HT1080 (cell line): ENCODE results near the gene CHST8. TPM values are rescaled to one million over a fixed set of nuclear protein-coding genes. Genes with fewer than 3 reads are reported as not detected.
A peak's percentile ranks its signal among the peaks of the same experiment; 100 is the strongest.
"Not testable (repeated sequence)": the region's sequence is repeated elsewhere in the genome, so short reads cannot be mapped to it uniquely, and the experiment has no call there.

Experiments used
- DNase-seq: peaks from one replicate; pipeline ENCODE4 v3.0.0-alpha.2; 2015; ENCODE audit warnings: low read depth
- total RNA-seq: library from RNA; depleted of rRNA; stranded (reverse); fragments of >200 nt; shearing (Covaris generic); gene quantifications from 2 replicates; pipeline ENCODE4 v1.2.3, GENCODE V29; 2014

Gene CHST8
- total RNA-seq, 1 experiment from 2014 or later: not detected

DNA sequence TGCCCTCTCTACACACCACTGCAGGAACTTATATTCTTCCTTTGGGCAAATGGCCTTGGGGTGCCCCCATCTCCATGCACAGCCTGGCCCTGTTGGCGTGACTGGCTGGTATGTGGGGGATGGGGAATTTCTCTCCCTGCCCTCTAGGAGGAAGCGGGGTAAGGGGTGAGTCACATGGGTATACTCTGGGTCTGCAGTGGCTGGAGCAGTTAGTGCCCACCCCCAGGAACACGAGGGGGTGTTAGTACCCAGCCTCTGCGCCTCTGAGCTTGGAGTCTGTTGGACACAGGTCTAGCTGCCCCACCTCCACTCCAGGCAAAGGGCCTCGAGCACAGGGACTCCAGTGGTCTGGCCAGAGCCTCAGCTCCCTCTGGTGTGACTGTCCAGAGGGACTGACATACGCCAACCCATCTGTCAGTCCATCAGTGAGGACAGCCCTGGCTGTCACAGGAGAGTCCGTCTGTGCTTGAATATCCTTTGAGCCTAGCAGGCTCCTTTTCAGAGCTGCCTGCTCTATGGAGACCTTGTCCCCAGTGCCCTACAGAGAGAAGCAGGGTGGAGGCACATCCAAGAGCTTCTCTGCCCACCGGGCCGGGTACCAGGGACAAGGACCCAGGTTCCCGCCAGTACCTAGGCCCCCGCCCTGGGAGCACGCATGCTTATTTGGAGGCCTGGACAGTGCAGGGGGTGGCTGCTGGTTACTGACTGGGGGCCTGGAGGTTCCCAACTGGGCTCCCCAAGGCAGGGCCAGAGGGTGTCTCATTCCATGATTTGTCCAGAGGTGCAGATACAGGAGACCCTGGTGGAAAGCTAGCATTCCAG is 66.6 kb downstream of the CHST8 start:
- no peak for DNase-seq

DNA sequence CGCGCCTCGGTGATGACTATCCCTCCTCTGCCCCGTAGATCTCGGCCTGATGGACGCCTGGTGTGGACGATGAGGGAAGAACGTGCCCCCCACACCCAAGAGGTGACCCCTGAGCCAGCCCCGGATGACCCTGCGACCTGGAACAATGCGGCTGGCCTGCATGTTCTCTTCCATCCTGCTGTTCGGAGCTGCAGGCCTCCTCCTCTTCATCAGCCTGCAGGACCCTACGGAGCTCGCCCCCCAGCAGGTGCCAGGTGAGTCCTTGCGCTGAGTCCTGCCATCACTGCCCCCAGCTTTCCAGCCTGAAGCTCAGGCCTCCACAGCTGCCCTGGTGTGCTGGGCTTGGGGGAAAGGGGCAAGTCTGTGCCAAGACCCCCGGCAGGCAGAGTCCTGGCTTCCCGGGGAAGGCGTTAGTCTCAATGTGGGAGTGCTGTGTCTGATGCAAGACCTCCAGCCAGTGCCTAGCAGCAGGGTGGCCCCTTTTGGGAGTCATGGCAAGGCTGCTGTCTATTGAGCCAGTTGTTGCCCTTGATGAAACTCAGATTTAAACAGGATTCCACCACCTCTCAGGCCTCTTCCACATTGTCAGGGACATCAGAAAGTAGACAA is 67.5 kb downstream of the CHST8 start:
- no peak for DNase-seq

DNA sequence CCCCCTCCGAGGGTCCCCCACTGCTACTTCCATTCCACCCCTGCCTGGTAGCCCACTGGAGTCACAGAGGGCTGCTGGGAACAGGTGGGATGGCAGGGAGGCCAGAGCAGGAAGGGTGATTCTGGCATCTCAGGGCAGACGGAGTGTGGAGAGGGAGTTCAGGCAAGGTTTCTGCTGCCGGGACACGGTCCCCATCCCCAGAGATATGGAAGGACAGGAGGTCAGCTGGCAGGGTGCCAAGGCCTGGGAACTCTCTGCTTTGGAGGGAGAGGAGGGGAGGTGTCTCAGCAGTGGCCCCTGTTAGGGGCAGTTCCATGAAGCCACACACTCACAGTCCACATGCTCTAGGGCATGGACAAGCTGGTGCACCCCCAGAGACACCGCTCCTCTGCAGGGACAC is 68.1 kb downstream of the CHST8 start:
- no peak for DNase-seq

DNA sequence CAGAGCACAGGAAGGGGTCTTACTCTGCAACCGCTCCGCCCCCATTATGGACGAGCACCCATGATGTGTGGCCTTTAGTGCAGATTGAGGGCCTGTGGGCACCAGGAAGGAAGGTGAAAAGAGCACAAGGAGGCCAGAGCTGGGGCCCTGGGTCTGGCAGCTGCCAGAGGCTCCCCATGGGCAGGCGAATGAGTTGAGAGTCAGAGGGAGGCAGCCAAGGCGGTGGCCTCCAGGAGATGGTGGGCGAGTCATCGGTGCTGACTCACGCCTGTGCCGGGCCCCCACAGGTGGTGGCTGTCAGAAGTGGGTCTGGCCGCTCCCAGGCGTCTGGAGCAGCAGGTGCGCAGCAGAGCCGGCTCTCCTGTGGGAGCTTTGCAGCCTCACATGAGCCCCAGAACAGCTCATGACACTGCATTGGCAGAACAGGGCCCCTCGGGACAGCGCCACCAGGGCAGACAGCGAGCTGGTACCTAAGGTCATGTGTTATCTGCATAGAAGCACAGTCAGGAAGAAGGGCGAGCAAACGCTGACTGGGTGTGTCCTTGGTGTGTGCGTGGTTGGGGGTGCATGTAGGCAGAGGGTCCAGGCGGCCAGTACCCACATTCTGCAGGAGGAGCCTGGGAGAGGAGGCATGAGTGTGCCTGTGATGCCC is 68.8 kb downstream of the CHST8 start:
- peak; percentile 23 for DNase-seq

DNA sequence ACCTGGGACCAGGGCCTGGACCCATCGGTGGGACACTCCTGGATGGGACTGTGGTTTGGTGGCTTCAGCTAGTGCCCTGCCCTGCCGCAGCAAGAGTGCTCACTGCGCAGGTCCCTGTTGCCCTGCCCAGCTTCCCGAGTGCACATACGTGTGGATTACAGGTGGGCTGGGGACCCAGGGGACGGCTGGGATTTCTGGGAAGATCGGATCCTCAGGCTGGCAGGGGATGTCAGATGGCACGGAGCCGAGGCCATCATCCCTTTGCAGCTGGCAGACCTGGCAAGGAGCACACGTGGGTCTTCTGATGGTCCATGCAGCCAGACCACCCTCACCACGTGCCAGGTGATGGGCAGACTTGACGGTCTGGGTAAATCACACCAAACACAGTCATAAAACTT is 69.3 kb downstream of the CHST8 start:
- DNase-seq: no peak

DNA sequence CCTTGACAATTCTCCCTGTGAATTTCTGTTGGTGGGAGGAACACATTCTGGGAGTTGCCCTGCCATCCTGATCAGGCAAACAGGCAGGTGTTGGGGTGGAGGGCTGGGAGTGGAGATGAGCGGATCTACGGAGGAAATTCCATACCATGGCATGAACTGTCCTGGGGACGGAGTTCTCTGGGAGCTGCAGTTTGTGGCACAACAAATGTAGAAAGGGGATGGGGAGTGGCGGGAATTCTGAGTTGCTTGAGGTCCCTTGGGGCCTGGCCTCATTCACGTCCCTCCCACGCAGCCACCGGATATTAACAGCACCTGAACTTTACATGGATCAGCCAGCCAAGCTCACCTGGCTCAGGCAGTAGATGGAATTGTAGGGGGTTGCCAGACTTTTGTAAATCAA is 70.0 kb downstream of the CHST8 start:
- DNase-seq: no peak

DNA sequence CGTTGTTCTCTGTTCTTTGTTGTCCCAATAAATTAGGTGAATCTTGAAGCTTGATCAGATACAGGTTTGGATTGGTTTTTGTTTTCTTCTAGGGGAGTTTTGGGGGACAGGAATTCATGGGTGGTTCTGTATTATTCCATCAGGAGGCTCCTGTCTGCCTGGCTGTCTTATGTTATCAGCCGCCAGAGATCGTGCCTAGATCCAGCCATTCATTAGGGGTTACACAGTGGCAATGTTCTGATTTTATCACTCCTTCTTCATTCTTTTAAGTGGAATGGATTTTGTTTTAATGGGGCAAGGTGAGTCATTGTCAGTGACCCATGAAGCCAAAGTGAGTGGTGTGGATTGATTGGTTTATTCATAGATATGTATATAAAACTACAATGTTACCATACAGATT is 71.9 kb downstream of the CHST8 start:
- no peak for DNase-seq

DNA sequence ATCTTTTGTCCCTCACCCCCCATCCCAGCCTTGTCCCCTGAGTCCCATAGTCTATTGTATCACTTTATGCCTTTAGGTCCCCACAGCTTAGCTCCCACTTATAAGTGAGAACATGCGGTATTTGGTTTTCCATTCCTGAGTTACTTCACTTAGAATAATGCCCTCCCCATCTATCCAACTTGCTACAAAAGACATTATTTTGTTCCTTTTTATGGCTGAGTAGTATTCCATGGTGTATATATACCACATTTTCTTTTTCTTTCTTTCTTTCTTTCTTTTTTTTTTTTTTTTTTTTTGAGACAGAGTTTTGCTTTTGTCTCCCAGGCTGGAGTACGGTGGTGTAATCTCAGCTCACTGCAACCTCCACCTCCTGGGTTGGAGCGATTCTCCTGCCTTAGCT is 73.8 kb downstream of the CHST8 start:
- not testable (repeated sequence) for DNase-seq

DNA sequence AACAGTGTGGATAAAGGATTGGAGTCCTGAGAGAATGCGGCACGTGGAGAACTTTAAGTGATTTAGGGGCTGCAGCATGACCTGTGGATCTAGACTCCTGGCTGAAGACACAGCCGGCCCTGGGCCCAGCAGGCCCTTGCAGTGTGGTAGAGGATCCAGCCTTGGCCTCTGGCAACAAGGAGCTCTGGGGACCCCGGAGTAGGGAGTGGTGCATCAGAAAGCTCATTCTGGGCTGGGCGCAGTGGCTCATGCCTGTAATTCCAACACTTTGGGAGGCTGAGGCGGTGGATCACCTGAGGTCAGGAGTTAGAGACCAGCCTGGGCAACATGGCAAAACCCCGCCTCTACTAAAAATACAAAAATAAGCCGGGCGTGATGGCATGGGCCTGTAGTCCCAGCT is 76.0 kb downstream of the CHST8 start:
- DNase-seq: no peak

DNA sequence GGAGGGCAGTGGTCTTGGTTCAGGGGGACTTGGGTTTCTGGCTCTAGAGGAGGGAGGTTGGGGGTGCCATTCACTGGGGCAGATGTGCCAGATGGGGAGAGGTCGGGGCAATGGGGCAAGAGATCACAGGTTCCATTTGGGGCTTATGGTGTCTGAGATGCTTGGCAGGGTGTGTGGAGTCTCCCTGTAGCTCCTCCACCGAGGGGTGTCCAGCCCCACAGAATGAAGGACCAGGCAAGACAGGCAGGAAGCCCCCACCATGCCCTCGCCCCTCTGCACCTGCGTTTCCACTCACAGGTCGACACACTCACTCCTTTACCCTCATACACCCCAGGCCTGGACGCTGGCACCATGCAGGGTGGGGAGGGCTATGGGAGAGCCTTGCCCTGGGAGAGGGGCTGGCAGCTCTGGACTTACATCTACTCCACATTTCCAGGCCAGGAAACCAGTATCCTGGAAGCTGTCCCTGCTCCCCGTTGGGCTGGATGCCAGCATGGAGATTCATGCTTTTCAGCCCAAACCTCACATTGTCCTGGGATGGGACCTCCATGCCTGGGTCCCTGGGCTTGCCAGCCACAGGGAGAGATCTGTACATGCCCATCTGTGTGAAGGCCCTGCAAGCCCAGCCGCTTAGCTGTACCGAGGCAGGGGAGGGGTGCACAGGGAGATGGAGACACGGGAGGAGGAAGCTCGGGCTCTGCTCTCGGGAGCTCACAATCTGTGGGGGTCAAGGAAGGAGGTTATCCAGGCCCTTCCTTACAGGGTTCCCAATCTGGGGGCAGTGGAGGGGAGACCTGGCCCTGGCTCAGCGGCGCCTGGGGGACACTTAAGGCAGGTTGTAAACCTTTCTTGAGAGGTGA is 77.1 kb downstream of the CHST8 start:
- DNase-seq: no peak

DNA sequence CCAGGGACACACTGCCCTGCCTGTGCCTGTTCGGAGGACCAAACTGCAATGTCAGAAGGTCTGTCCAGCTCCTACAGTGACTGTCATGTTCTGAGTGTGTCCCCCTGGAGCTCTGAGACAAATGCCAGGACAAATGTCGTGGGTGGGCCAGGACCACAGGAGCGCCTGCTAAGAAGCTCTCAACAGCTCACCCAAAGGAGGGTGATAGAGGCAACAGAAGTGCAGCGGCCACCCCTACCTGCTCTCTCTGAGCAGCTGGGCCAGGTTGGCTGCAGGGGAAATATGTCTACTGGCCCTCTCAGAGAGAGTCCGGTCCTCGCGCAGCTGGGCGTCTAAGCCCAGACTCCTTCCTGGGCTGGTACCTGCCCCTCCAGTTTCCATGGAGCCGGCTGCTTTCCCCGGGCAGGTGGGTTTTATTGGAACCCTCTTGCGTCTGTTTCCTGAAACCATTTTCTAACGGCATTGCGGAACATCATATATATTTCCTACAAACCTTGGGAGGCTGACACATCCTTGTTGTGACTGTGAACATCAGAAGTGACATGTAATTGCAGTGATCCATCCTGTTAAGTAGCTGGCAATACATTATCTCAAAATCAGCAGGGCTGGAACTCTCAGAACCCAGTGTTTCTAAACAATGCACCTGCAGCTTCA is 78.1 kb downstream of the CHST8 start:
- no peak for DNase-seq

DNA sequence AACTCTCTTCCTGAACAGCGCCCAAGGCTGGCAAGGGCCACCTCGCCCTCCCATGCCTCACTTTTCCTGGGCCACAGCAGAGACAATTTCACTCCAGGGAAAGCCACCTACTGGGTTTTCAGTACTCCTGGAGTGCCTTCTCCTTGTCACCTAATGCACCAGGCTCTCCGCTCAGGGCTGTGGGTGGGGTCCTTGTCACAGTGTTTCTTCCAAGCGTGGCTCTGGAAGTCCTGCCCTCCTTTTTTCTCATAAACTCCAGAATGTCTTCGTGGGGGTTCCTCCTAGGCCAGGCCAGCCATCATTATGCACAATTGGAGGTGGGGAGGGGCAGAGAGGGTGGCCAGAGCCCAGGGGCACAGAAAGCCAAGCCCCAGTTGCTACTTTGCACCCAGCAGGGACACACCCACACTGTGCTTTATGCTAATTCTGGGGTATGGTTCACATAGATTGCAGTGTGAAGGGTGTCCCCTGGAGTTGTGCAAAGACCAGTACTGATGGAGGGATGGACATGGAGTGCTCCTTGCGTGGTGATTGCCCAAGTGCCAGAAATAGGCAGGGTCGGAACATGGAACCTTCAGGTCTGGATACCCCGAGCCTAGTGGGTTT is 78.8 kb downstream of the CHST8 start:
- DNase-seq: no peak

DNA sequence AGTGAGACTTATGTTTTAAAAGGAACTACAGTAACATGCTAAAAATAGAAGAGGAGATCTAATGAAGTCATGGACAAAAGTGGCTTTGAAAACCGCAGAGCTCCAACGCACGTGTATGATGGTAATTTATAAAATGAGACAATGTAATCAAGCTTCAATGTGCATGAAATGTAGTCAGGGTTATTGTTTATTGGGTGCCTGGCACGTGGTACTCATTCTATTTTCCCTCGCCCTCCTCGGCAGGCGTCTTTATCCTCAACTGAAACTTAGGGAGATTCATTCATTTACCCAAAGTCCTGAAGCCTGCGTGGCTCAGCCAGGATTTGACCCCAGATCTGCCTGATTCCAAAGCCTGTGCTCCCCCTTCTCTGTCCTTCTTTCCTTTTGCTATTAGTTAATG is 79.8 kb downstream of the CHST8 start:
- DNase-seq: no peak

DNA sequence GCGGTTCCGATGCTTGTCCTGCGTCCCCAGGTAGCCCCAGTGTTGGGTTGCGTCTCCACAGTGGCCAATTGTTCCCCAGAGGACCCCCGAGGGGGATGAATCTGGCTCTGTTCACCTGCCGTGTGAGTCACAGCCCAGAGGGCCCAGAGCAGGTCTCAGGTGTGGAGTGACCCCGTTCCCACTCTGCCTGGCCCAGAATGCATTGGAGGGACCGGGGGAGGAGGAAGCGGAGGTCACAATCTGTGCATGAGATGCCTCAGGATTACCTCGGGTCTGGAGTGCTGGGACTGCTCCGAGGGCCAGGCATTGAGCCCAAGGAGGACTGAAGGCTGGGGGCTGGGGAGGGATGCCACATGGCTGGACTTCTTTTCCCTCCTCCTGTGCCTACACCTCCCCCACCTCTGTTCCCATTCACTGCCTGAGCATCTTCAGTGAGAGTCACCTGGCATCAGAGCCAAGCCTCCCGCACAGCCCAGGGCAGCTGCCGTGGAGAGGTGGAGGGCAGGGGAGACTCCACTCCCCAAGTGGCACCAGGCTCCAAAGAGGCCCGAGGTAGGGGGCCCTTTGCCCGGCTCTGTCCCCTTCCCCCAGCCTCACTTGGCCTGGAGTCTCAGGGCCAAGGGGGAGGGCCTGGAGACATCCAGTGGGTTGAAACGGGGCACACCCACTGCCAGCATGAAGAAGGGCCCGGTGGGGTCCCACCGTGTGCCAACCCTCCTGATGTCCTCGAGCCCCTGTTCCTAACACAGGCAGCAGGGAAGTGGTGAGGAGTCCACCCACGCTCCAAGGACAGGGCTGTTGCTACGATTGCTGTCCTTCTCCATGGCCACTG is 81.1 kb downstream of the CHST8 start:
- DNase-seq: no peak

DNA sequence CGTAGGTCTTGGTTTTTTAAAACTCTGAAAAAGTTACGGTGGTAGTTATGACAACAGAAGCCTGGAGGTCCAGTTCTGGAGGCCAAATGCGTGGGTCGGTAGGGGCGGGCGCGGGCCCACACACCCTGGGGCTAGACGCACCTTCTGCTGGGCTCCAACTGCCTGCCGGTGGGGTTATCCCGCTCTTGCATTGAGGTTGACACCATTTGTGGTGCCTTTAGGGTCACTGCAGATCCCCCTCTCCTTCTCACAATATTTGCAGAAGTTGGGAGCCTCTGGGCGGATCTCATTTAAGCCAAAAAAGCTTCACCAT is 81.6 kb downstream of the CHST8 start:
- DNase-seq: no peak

DNA sequence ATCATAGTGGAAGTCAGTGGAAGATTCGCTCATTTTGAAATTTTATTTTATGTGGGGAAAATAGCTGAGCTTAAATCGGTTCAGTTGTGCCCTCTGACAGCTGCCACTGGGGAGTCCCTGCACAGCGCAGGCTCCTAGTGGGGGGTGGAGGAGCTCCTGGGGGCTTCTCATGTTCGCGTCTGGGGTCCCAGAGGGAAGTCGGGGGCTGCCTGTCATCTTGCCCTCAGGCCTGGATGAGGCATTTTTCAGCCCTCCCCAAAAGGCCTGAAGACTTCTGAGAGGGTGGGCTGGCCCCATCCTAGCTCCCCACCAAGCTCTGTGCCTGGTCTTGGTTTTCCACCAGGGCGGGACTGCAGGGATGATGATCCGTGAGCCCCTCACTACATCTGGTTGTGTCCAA is 82.1 kb downstream of the CHST8 start:
- DNase-seq: no peak

DNA sequence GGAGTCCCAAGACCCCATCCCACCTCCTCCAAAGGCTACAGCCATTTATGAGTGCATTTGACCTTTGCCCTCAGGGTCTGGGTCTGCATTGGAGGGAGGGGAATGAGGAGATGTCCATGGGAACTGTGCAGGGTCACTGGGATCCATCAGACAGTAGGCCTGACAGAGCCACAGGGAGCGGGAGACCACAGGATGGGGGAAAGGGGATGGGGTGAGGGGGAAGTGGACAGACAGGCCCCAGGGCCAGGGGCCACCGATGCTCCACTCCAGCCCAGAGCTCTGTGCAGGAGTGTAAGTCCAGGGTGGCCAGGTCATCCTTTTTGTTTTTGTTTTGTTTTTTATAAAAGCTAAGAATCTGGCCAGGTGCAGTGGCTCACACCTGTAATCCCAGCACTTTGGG is 82.5 kb downstream of the CHST8 start:
- no peak for DNase-seq

DNA sequence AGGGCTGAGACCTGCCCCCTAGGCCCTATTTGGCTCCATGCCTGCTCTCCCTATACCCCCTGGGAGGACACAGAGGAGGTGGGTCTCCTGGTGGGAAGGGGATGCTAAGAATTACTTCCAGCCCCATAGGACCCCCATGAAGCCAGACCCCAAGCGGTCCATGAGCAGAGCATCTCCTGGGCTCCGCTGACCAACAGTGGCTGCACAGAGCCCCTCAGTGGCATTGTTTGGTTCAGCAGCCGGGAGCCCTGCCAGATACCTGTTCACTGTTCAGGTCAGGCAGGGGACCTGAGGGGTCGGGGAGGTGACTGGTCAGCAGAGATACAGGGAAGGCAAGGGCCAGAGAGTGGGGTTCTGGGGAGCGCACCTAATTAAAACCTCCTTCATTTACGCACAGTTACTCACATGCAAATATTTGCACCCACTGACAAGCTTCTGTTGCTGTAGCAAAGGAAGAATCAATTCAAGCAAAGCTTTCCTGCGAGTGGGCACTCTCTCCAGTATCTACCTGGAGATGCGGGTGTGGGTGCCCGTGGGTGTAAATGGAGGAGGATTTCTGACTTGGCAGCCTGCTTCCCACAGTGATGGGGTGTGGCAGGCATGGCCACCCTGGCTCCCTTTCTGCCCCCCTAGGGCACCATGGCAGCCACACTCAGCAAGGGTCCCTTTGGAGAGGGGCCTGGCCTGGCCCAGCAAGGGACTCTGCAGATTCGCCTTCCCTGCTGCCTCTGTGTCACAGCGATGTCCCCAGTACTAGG is 83.5 kb downstream of the CHST8 start:
- no peak for DNase-seq

DNA sequence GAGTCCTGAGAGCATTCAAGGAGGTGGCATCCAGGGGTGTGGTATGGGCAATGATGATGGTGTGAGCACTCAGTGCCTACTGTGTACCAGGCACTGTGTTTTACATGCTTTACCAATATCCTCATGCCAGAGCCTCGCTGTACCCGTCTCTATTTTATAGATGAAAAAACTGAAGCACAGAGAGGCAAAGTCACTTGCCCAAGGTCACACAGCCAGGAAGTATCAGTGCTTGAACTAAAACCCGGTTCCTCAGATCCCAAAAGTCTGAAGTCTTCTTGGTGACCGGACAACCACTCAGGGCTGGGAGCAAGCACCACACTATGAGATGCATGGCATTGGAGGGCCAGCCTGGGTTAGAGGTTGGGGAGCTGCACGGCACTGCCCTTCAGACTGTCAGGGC is 84.1 kb downstream of the CHST8 start:
- DNase-seq: no peak
